ENCODE data around the gene NEK9.

- TF ChIP-seq GATA3 (IDR thresholded peaks at IDR 0.05; ENCODE audit: low read depth, low read length) = no peak
- no peak for TF ChIP-seq GATA2 (IDR thresholded peaks at IDR 0.05; ENCODE audit: low read depth, low read length)
These were observed 23.3 kb upstream of the NEK9 start for GRCh38 chr14:75150150-75150549.

All from SH-SY5Y (cell line).